SH-SY5Y (cell line): ENCODE measurements around the gene GPR152.

Source experiments
- GATA2 ChIP-seq: IDR thresholded peaks from 2 replicates; pipeline ENCODE4 v1.6.1; 2011; ENCODE audit warnings: mild to moderate bottlenecking, low read depth, low read length
- GATA3 ChIP-seq: IDR thresholded peaks from 2 replicates; pipeline ENCODE4 v1.6.1; 2011; ENCODE audit warnings: low read depth, mild to moderate bottlenecking, low read length, moderate library complexity

The GPR152 gene

GRCh38 chr11:67470337-67471002 lies 17.9 kb upstream of the GPR152 start:
- no peak for TF ChIP-seq GATA2
- TF ChIP-seq GATA3: no peak

GRCh38 chr11:67469508-67469811 lies 16.9 kb upstream of the GPR152 start:
- no peak for TF ChIP-seq GATA3
- TF ChIP-seq GATA2: no peak

- no peak for TF ChIP-seq GATA3
- TF ChIP-seq GATA2: no peak
Observed at GRCh38 chr11:67468759-67469507, 16.4 kb upstream of the GPR152 start, which contains the start of gene TMEM134. TMEM134 (minus strand) TSS chr11:67469251; CDS start chr11:67469192, 59 bp downstream.

- TF ChIP-seq GATA2 (no peak), GATA3 (no peak)
Observed at GRCh38 chr11:67468456-67468758, 15.9 kb upstream of the GPR152 start.

- TF ChIP-seq GATA2 (no peak), GATA3 (no peak)
Observed at GRCh38 chr11:67468056-67468455, 15.5 kb upstream of the GPR152 start.

GRCh38 chr11:67466962-67467771 lies 14.6 kb upstream of the GPR152 start:
- TF ChIP-seq GATA3 (no peak), GATA2 (no peak)

GRCh38 chr11:67466367-67466766 lies 13.8 kb upstream of the GPR152 start:
- TF ChIP-seq GATA3 (no peak), GATA2 (no peak)

GRCh38 chr11:67465189-67465510 lies 12.6 kb upstream of the GPR152 start:
- TF ChIP-seq GATA2 (no peak), GATA3 (no peak)

- TF ChIP-seq GATA3: no peak
- TF ChIP-seq GATA2: no peak
Observed at GRCh38 chr11:67464411-67465188, 12.1 kb upstream of the GPR152 start.

GRCh38 chr11:67463680-67464410 lies 11.3 kb upstream of the GPR152 start:
- TF ChIP-seq GATA2 (no peak), GATA3 (no peak)

GRCh38 chr11:67463186-67463585 lies 10.7 kb upstream of the GPR152 start:
- TF ChIP-seq GATA3 (no peak), GATA2 (no peak)

- no peak for TF ChIP-seq GATA3
- TF ChIP-seq GATA2: no peak
Observed at GRCh38 chr11:67458266-67458665, 5.7 kb upstream of the GPR152 start.

- TF ChIP-seq GATA2 (no peak), GATA3 (no peak)
Observed at GRCh38 chr11:67457453-67457852, 4.9 kb upstream of the GPR152 start.

GRCh38 chr11:67456068-67456705 lies 3.7 kb upstream of the GPR152 start:
- no peak for TF ChIP-seq GATA2
- TF ChIP-seq GATA3: no peak
